Liver (tissue), 9 donors: ENCODE measurements around the gene TMEM139. TPM values are rescaled to one million over a fixed set of nuclear protein-coding genes. Genes with fewer than 3 reads are reported as not detected.
"Not testable (repeated sequence)": the region's sequence is repeated elsewhere in the genome, so short reads cannot be mapped to it uniquely, and the experiment has no call there.

ENCODE experiments used
- DNase-seq: peaks from one replicate; pipeline ENCODE4 v3.0.0-alpha.2; 2017; ENCODE audit warnings: low spot score
- H3K27ac ChIP-seq, 2 donors: one replicate each; pipeline ENCODE4 v1.7.0; 2013; ENCODE audit warnings: inconsistent platforms in 2 of 2, low read length in 2 of 2, control low read depth in 1 of 2, low read depth in 1 of 2, mild to moderate bottlenecking in 1 of 2
- H3K27me3 ChIP-seq, 4 donors: one replicate each; pipeline versions ENCODE4 v1.6.1 to v1.7.0; 2013; ENCODE audit warnings: low read length in 3 of 4, inconsistent platforms in 1 of 4, mild to moderate bottlenecking in 1 of 4, moderate library complexity in 1 of 4; ENCODE audit not compliant: control insufficient read depth in 4 of 4, insufficient read depth in 4 of 4
- H3K36me3 ChIP-seq, 4 donors: one replicate each; pipeline versions ENCODE4 v1.6.1 to v1.7.0; 2013; ENCODE audit warnings: low read length in 3 of 4, mild to moderate bottlenecking in 3 of 4, low read depth in 1 of 4, moderate library complexity in 1 of 4; ENCODE audit not compliant: control insufficient read depth in 4 of 4, insufficient read depth in 3 of 4
- H3K4me1 ChIP-seq, 4 donors: one replicate each; pipeline versions ENCODE4 v1.6.1 to v1.7.0; 2013; ENCODE audit warnings: low read length in 3 of 4, mild to moderate bottlenecking in 3 of 4, moderate library complexity in 1 of 4; ENCODE audit not compliant: control insufficient read depth in 4 of 4, insufficient read depth in 4 of 4
- H3K4me3 ChIP-seq, 3 donors: one replicate each; pipeline versions ENCODE4 v1.6.1 to v1.7.0; 2013; ENCODE audit warnings: low read length in 3 of 3, control low read depth in 1 of 3, low read depth in 1 of 3, mild to moderate bottlenecking in 1 of 3
- H3K9ac ChIP-seq, 2 donors: one replicate each; pipeline ENCODE4 v1.7.0; 2013; ENCODE audit warnings: low read length in 2 of 2, mild to moderate bottlenecking in 2 of 2, moderate library complexity in 2 of 2, control low read depth in 1 of 2, low read depth in 1 of 2
- H3K9me3 ChIP-seq, 4 donors: one replicate each; pipeline versions ENCODE4 v1.6.1 to v1.7.0; 2013; ENCODE audit warnings: low read length in 3 of 4; ENCODE audit not compliant: control insufficient read depth in 4 of 4
- ATF3 ChIP-seq: IDR thresholded peaks from 2 replicates; pipeline ENCODE4 v1.6.1; 2016; ENCODE audit warnings: antibody characterized with exemption
- EGR1 ChIP-seq, 2 donors: IDR thresholded peaks; 2 replicates each; pipeline ENCODE4 v1.6.1; 2016 to 2018; ENCODE audit warnings: antibody characterized with exemption in 2 of 2, low read depth in 2 of 2
- FOXA1 ChIP-seq: IDR thresholded peaks from 2 replicates; pipeline ENCODE4 v1.6.1; 2016; ENCODE audit warnings: antibody characterized with exemption
- FOXA2 ChIP-seq: IDR thresholded peaks from 2 replicates; pipeline ENCODE4 v1.6.1; 2016; ENCODE audit warnings: antibody characterized with exemption
- GABPA ChIP-seq, 2 donors: IDR thresholded peaks in 1 of 2; conservative IDR thresholded peaks in 1 of 2; 2 replicates each; pipeline ENCODE4 v1.6.1; 2016; ENCODE audit warnings: antibody characterized with exemption in 2 of 2, mild to moderate bottlenecking in 1 of 2, moderate library complexity in 1 of 2
- HNF4A ChIP-seq, 2 donors: conservative IDR thresholded peaks; 2 replicates each; pipeline ENCODE4 v1.6.1; 2016; ENCODE audit warnings: antibody characterized with exemption in 2 of 2, mild to moderate bottlenecking in 2 of 2
- HNF4G ChIP-seq: IDR thresholded peaks from 2 replicates; pipeline ENCODE4 v1.6.1; 2016; ENCODE audit warnings: antibody characterized with exemption
- JUND ChIP-seq, 2 donors: IDR thresholded peaks; 2 replicates each; pipeline ENCODE4 v1.6.1; 2016; ENCODE audit warnings: antibody characterized with exemption in 2 of 2
- MAX ChIP-seq: IDR thresholded peaks from 2 replicates; pipeline ENCODE4 v1.6.1; 2016; ENCODE audit warnings: antibody characterized with exemption
- NR2F2 ChIP-seq: IDR thresholded peaks from 2 replicates; pipeline ENCODE4 v1.6.1; 2016; ENCODE audit warnings: antibody characterized with exemption
- RAD21 ChIP-seq, 2 donors: IDR thresholded peaks; 2 replicates each; pipeline ENCODE4 v1.6.1; 2016; ENCODE audit warnings: antibody characterized with exemption in 2 of 2, mild to moderate bottlenecking in 2 of 2
- REST ChIP-seq: IDR thresholded peaks from 2 replicates; pipeline ENCODE4 v1.6.1; 2016; ENCODE audit warnings: antibody characterized with exemption, mild to moderate bottlenecking
- RXRA ChIP-seq, 2 donors: IDR thresholded peaks; 2 replicates each; pipeline ENCODE4 v1.6.1; 2017 to 2018; ENCODE audit warnings: antibody characterized with exemption in 2 of 2, mild to moderate bottlenecking in 1 of 2
- SP1 ChIP-seq: IDR thresholded peaks from 2 replicates; pipeline ENCODE4 v1.6.1; 2018; ENCODE audit warnings: antibody characterized with exemption, mild to moderate bottlenecking
- TAF1 ChIP-seq: conservative IDR thresholded peaks from 2 replicates; pipeline ENCODE4 v1.6.1; 2016; ENCODE audit warnings: antibody characterized with exemption, mild to moderate bottlenecking
- YY1 ChIP-seq: IDR thresholded peaks from 2 replicates; pipeline ENCODE4 v1.6.1; 2016; ENCODE audit warnings: antibody characterized with exemption, mild to moderate bottlenecking
- ZBTB33 ChIP-seq: IDR thresholded peaks from 2 replicates; pipeline ENCODE4 v1.6.1; 2016; ENCODE audit warnings: antibody characterized with exemption
- WGBS: extraction: QIAGEN DNeasy Blood & Tissue Kit; methylation state at CpG from one replicate; pipeline ENCODE4 v1.1.7; 2013; 5-methylcytosine and 5-hydroxymethylcytosine counted together
- polyA plus RNA-seq, 2 donors: library from polyadenylated mRNA; stranded (reverse) in 1 of 2; unstranded in 1 of 2; fragments of 200-250 nt in 1 of 2; fragments of >200 nt in 1 of 2; fragmentation: Nextera tagmentation in 1 of 2; extraction: Ambion mirVana in 1 of 2; gene quantifications; one replicate each; pipeline versions ENCODE4 v1.2.1 to v1.2.3, GENCODE V29; 2013 to 2015
- total RNA-seq, 2 donors: library from RNA; depleted of rRNA; stranded (reverse); fragments of >200 nt; gene quantifications; one replicate each; pipeline ENCODE4 v1.2.3, GENCODE V29; 2014
- donor health status: healthy.
- donor health status: healthy.
- donor health status: healthy.
- donor health status: healthy.
- donor health status: healthy.

Gene TMEM139
- total and polyA plus RNA-seq, 4 donors = 3.0 to 8.6 (median 5.5) TPM

GRCh38 chr7:143263266-143264195, 21.2 kb upstream of the TMEM139 start, which contains the start of gene GSTK1:
Gene GSTK1, plus strand, starts transcription at chr7:143263441. Its CDS starts 73 bp downstream, at chr7:143263514.
- peaks cover 0 to 15% (median 7%) of the 10 kb centered on the region in 4 donors for H3K36me3 ChIP-seq
- H3K9me3 ChIP-seq = no peaks in the 10 kb centered on the region
- DNase-seq = peak; percentile 77
- H3K27ac ChIP-seq = peak within 1 kb of the TSS; percentile 40 to 87
- H3K27me3 ChIP-seq = no peaks in the 10 kb centered on the region
- WGBS = under 1% methylated on average over 48 of the region's 48 CpGs
- peak within 1 kb of the TSS; percentile 68 to 85 (median 83) for H3K4me3 ChIP-seq
- peak within 1 kb of the TSS; percentile 67 to 82 for H3K9ac ChIP-seq
- H3K4me1 ChIP-seq = peaks cover 8 to 36% (median 22%) of the 10 kb centered on the region in 4 donors
- TF ChIP-seq FOXA1 (no peak), FOXA2 (no peak), NR2F2 (peak; percentile 70), JUND (IDR thresholded peaks at IDR 0.05) (peak; percentile 17 to 33), EGR1 (IDR thresholded peaks at IDR 0.05; ENCODE audit: low read depth in 2 of 2) (no peak), MAX (peak; percentile 76), YY1 (peak; percentile 70), SP1 (peak; percentile 70), GABPA (IDR thresholded peaks at IDR 0.05 in 1 of 2, conservative IDR thresholded peaks at IDR 0.05 in 1 of 2) (no peak), RAD21 (IDR thresholded peaks at IDR 0.05) (peak; percentile 2 to 32), ATF3 (no peak), ZBTB33 (peak; percentile 14), RXRA (IDR thresholded peaks at IDR 0.05) (peak; percentile 48 to 63), REST (peak; percentile 75), HNF4G (peak; percentile 66), HNF4A (conservative IDR thresholded peaks at IDR 0.05) (peak; percentile 71 to 83), TAF1 (peak; percentile 74)

GRCh38 chr7:143264196-143264568, 20.6 kb upstream of the TMEM139 start:
- H3K9me3 ChIP-seq, H3K27me3 ChIP-seq, DNase-seq: not testable (repeated sequence)
- 30% methylated on average over 15 of the region's 15 CpGs for WGBS
- H3K9ac ChIP-seq = peak overlapping the region; percentile 67 to 82
- peak overlapping the region; percentile 68 to 85 (median 83) for H3K4me3 ChIP-seq
- H3K36me3 ChIP-seq = peaks cover 0 to 19% (median 7%) of the 10 kb centered on the region in 4 donors
- H3K27ac ChIP-seq = peak overlapping the region in 1 of 2 donors; percentile 87
- H3K4me1 ChIP-seq = peaks cover 8 to 38% (median 26%) of the 10 kb centered on the region in 4 donors
